Stimulated activated CD4-positive, alpha-beta T cell treated with anti-CD3 and anti-CD28 coated beads, TNF-alpha, amount 100 ng/mL, for 48 hours (primary cell): ENCODE results near the gene TENT5C.

ENCODE experiments used
- DNase-seq, 3 donors: peaks; one replicate each; pipeline ENCODE4 v3.0.0-alpha.2; 2020; ENCODE audit warnings: low read depth in 3 of 3

The TENT5C gene

DNA sequence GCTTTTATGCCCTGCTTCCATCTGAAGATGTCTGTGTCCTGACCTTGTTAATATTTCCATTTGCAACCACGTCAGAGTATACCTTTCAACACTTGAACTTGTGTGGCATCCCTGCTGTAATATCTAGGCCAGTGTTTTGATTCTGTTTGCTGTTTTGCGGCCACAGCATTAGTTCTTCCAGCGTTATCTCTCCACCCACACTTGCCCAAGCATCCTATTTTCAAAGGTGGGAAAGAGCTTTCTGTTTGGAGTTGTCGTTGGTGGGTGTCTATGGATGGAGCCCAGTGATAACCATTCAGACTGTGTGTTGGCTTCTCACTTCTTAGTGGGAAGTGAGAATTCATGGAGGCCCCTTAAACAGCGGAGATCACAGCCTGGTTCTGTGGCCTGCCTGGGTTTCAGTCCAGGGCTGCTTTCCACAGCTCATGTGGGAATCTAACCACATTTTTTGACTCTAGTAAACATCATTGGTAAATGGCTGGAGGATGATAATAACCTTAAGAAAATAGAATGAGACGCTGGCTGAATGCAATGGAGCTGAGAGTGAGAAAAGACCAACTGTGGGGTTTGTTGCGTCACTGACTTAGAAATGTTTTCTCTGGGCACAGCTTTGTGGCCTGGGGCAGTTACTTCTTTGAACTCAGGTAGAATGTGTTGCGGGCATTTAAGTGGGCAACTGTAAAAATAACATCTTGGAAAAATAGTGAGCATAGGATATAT is 7.6 kb downstream of the TENT5C start:
- DNase-seq = no peak

DNA sequence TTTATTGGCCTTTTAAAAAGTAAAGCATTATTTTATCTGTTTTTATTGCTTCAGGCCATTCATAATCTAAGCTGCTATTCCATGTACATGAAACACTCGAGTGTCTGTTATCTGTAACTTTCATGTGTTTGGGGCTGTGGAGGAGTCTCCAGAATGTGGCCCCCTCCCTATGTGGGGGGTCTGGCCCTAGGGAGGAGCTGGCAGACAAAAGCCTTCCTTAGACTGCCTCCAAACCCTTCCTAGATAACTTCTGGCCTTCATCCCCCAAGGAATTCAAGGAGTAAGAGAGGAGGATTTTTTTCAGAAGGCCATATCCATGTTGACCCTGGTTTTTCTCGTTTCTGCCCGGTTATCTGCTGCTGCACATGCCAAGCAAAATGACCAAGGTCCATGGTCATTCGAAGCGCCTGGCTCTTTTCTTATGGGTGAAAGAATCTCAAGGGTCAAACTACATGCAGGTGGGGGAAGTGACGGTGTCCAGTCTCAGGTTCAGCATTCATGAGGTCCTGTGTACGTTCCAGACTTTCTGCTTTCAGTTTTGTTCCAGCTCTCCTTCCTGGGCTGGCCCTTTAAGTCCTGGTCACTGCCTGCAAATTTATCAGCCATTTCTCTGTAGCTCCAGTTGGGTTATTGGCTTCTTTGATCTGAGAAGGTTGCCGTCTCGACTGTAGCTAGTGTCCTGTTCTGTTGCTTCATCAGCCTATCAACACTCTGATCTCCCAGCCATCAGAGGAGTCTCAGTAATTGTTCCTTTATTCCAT is 8.3 kb downstream of the TENT5C start:
- no peak for DNase-seq

DNA sequence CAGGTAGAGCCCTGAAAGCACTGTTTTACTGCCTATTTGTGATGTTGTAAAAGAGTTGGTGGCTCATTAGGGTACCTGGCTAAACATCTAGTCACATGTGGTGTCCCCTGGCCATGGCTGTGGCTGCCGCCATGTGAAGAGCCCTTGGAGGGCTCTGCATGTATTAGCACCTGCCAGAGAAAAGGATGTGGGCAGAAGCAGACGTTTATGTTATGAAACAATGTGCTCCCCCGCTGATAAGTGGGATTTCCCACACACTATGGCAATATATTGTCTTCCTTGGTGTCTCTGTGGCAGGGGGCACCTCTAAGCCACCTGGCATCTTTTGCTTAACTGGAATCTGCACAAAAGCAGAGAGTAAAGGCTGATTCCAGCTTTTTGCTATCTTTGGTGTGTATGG is 9.6 kb downstream of the TENT5C start:
- DNase-seq = no peak

DNA sequence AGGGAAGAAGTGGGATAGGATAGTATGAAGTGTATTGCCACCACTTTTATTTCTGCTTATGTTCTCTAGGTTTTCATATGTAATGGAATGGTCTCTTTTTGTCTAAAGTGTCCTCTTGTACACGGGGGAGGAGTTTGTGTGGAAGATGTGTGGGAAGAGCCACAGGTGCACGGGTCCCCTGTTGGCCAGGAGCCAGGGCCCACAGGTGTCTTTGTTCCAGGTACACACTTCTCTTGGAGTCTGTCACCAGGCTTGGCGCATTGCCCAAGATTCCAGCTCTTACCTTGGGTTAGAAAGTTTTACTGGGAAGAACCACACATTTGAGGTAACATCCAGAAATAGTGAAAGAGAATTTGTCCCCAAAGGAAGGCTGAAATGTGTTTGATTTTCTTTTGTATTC is 10.5 kb downstream of the TENT5C start:
- DNase-seq = no peak

DNA sequence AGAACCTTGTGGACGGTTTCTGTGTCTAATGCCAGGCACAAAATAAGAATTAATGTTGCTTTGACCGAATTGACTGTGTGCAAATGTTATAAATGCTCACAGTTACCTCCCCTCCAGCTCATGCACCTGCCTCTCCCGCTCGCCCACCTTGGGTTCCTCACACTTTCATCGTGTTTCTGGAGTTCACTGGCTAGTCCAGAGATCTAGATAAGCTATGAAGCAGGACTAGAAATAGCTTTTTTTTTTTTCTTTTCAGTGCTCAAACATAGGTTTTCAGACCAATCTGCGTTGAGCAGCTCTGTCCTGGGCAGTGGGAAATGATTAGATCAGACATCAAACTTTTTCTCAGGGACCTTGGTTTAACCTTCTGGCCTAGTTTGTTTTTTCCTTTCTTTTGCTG is 11.1 kb downstream of the TENT5C start:
- DNase-seq = no peak

DNA sequence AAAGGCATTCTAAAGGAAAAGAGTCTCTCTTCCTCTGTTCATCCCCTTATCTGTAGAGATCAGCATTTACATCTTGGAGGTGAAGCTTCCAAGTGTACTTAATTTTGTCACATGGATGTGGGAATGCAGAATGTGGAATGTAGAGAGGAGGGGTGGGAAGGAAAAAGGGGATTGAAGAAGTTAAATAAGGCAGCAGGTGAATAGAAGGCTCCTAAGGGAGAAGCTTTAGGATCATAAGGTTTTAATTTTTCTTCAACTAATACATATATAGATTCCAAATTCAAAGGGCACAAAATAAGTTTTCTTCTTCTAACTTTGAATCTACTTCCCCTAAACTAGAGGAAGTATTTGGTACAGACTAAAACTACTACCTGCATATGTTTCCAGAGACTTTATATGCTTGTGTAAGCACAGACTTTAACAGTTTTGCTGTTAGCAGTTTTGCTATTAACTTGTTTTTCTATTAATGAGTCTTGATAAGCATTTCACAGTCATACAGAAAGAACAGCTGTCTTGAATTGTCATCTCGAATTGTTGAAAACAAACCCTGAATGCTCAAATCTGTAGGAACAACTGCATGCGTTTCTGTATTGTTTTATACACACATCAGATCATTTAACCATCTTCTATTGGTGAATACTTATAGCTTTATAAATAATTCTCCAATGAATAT is 12.7 kb downstream of the TENT5C start:
- no peak for DNase-seq

DNA sequence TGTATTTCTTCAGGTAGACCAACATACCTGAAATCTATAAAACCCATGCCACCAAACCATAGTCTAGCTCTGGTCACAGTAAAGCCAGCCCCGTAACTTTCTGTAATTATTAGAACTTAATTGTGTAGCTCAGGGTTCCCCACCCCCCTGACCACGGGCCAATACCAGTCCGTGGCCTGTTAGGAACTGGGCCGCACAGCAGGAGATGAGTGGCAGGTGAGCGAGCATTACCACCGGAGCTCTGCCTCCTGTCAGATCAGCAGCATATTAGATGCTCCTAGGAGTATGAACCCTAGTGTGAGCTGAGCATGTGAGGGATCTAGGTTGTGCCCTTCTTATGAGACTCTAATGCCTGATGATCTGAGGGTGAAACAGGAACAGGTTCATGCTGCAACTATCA is 14.6 kb downstream of the TENT5C start:
- DNase-seq = no peak

DNA sequence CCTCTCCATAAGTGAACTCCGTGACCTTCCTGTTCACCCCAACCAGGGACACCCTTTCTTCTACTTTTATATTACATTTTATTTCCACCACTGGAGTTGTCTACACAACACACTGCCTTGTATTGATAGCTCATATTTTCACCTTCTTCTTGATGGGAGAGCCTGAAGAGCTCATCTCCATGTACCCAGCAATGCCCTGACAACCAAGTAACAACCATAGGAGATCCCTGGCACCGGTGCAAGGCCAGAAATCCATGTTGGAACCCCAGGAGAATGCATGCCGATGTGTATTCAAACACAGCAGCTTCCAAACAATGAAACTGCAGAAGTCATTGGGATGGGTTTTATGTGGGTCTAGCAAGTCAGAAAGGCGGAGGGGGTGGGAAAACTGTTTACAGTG is 15.5 kb downstream of the TENT5C start:
- no peak for DNase-seq

DNA sequence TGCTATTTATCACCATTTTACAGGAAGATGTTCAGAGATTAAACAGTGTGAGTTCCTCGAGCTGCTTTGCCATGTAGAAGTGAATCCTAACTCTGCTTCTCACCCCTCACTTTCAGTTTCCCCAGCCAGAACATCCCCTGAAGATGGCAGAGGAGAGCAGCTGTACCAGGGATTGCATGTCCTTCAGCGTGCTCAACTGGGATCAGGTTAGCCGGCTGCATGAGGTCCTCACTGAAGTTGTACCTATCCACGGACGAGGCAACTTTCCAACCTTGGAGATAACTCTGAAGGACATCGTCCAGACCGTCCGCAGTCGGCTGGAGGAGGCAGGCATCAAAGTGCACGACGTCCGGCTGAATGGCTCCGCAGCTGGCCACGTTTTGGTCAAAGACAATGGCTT is 16.9 kb downstream of the TENT5C start:
- DNase-seq = no peak

DNA sequence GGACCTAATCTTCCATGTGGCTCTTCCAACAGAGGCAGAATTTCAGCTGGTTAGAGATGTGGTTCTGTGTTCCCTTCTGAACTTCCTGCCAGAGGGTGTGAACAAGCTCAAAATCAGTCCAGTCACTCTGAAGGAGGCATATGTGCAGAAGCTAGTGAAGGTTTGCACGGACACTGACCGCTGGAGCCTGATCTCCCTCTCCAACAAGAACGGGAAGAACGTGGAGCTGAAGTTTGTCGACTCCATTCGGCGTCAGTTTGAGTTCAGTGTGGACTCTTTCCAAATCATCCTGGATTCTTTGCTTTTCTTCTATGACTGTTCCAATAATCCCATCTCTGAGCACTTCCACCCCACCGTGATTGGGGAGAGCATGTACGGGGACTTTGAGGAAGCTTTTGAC is 17.3 kb downstream of the TENT5C start:
- DNase-seq = no peak

DNA sequence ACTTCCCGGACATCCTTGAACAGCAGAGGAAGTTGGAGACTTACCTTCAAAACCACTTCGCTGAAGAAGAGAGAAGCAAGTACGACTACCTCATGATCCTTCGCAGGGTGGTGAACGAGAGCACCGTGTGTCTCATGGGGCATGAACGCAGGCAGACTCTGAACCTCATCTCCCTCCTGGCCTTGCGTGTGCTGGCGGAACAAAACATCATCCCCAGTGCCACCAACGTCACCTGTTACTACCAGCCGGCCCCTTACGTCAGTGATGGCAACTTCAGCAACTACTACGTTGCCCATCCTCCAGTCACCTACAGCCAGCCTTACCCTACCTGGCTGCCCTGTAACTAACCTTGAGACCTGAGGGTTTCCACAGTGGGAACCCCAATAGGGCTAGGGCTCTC is 17.9 kb downstream of the TENT5C start:
- no peak for DNase-seq

DNA sequence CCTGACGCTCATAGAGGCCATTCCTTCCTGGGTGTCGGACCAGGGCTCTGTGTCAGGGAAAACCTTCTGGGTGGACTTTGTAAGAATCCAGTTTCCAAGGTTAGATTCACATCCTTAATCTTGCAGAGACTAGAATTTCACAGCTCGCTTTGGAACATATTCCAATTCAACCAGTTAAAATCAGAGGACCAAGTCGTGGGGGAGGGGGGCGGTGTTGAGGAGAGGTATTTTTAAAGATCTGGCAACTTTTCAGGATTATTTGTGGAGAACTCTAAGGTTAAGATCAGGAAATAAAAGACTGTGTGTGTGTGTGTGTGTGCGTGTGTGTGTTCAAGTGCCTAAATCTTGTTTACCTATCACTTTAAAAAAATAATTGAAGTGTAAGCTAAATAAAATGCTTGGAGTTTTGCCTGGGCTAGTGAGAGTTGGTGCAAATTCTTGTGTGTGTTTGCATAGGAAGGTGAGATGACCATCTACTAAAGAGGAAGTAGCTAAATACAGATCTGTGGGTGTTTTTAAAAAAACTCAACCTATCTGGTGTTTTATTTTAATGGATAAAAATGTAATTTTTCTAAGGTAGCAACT is 21.8 kb downstream of the TENT5C start:
- no peak for DNase-seq

DNA sequence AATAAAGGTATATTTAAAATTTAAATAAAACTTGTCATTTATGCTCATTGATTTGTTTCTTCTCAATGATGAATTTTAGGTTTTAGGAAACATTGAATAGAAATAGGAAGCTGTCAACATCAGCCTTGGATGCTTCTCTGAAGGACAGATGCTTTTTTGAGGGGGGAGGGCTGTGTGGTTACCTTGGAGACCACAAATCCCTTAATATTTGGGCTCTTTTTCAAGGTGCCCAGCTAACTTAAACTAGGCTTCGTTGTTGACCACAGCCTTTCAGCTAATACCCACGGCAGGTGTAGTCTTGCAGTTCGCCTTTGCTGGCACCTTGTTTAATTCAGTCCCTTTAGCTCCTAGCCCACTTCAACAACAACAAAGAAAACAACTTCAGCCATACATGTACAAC is 22.5 kb downstream of the TENT5C start:
- DNase-seq = no peak

DNA sequence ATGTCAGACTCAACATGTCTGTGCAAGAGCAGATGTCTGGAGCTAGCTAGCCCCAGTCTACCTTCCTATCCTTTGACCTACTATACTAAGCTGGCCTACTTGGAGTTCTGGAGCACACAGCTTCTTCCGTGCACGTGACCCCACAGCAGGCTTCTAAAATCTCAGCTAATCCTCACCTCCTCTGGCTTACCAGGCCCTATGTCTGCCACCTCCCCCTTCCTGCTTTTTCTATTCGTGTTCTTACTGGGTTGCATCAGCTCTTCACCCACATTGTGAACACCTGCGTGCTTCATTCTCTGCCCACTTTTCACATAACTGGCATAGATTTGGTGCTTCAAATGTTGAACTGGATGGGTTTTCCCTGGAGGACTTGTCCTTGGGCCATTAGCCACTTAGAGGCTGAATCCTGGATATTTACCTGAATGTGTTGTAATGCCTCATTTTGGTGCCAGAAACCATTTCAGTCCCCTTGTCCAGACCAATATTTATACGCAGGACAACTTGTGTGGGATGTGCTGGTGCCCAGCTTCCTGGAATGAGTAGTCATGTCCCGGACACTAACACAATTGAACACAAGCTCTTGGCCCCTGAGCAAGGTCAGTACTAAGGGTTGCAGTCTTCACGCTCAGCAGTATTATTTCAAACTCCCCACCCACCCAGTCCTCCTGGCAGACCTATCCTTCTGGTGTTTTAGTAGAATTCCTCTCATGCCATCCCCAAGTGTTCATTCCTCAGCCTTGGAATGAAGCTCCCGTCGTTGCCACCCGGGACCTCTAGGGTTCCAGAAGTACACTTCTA is 24.0 kb downstream of the TENT5C start:
- DNase-seq = no peak

DNA sequence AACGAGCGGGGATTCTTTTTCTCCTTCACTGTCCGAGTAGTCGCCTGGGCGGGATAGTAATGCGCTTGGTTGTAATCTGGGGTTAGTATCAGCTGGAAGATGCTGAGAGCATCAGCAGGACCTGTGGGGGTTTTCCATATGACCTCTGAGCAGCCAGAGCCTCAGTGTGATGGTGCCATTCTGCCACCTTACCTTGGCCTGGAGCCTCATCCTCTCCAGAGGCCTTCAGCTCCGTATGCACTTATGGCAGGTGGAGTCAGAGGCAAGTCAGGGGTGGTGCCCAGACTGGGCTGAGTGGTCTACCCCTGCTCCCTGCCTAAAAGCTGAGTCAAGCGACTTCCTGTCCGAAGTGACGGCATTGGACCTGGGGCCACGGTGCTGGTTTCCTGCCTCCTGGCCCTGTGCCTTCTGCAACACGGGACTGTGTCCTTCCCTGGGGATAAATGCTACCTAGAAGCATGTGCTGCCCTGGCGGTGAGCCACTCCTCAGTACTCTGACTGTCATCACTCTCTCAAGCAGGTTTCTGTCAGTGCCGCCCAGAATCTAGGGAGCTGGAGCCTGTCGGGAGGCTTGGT is 24.7 kb downstream of the TENT5C start:
- no peak for DNase-seq

DNA sequence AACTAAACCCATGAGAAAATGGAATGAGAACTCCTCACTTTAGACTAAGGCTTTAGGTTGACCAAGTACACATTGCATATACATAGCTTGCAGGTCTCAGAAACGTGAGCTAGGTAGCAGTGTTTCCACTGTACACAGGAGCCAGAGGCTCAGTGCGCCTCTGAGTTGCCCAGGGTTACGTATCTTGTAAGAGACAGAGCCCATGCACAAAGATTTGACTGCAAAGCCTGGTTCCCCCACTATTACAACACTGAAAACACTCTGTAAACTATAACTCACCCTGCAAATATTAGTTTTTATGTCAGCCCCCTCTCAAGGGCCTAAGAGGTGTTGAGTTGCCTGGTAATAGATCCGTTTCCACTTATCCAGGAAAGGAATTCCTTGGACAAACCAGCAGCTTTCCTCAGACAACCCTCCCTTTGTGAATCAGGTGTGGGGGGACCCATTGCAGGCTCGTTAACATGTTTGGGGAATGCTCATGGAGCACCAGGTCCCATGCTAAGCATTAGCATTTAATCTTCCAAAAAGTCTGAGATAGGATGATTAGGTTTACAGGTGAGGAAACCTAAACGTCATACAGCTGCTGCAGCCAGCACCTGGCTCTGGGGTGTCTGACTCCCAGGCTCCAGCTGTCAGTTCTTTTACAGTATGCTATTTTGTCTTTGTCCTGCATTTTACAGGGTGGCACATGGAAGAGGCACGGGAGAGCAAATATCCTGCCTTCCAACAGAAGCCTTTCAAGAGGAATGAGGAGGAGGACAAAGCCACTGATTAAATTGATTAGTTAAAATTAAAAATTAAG is 25.7 kb downstream of the TENT5C start:
- DNase-seq = no peak

DNA sequence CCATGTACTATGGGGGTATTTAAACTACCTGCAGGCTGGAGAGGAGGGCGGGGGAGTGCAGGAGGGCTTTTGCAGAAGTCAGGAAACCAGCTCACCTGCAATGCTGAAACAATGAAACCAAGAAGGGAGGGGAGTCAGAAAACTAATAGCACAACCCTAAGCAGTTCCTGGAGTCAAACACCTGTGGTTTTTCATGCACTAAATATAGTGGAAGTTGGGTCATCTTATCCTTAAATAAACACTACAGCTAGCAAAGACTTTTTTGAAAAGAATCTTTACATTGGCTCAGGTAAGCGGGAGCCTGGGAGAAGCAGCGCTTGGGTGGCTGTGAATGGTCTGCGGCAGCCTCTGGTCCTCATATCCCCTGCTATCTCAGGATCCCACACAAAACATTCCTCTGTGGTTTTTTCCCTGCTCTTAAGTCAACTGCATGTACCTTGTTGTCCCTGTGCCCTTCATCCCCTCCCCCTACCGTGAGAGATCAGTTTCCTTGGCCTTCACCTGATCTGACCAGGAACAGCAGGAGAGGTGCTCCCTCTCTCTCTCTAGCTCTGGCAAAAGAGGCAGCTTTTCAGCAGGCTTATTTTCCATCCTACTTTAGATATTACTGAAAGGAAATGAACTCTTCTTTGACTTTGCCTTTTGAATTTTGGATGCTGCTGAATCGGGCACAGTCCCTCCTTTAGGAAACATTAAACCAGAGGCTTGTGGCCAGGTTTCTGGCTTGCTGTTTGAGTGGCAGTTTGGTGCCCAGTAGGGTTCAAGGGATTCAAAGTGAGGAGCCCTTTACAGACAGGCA is 26.6 kb downstream of the TENT5C start:
- no peak for DNase-seq

DNA sequence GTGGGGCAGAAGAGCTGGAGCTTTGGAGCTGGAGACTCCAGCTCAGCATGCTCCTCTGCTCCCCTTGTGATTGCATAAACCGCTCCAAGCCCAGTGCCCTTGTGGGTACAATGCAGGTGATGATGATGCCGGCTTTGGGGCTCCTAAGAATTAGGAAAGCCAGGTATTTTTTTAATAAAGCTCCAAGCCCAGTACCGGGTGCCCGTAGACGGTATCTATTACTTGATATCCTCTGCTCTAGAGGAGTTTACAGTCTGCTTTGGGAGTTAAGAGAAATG is 27.2 kb downstream of the TENT5C start:
- DNase-seq = no peak

DNA sequence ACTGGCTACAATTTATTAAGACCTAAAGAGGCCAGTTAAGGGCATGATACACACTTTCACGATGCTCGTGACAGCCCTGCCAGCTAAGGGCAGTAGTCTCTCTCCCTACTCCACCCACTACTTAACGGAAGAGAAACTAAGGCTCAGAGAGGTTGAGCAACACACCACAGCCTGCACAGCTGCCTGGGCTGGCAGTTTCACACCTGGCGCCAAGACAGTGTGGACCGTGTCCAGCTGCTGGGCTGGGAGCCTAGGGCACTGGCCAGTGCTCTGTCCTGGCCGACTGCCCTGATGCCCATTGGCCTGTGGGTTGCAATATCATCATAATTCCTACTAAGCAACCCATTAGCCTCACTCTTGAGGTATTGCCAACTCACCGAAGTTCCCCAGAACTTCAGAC is 27.6 kb downstream of the TENT5C start:
- no peak for DNase-seq

DNA sequence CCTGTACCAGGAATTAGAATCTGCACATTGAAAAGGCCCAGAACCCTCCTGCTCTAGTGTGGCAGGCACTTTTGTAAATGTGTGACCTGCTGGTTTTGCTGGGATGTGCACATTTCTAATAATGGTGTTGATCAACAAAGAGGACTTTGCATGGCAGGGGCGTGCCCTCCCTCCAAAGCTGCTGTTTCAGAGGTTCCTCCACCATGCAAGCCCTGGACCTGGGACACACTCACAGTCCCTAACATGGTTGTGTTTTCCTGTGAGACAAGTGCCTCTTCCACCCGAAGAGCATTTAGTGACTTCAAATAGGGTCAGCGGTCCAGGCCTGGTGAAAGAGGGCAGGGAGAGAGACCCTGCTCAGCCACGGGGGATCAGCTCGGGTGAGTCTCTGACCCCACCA is 28.1 kb downstream of the TENT5C start:
- DNase-seq = no peak
